ENCODE data around the gene GPBP1.
A peak's percentile ranks its signal among the peaks of the same experiment; 100 is the strongest.
"Not testable (repeated sequence)": the region's sequence is repeated elsewhere in the genome, so short reads cannot be mapped to it uniquely, and the experiment has no call there.

GPBP1 gene

GRCh38 chr5:57173319-57174127 is at the start of gene GPBP1:
GPBP1 (plus strand) TSS chr5:57174059; CDS start chr5:57214131, 40,072 bp downstream.
- Histone ChIP-seq H3K9me3 (ENCODE audit: control insufficient read depth, insufficient read depth, low read length) (no peaks in the 10 kb centered on the region), H3K4me1 (ENCODE audit: insufficient read depth, low read length) (no peaks in the 10 kb centered on the region), H3K9ac (ENCODE audit: low read depth, low read length) (peak within 1 kb of the TSS; percentile 83)

DNA sequence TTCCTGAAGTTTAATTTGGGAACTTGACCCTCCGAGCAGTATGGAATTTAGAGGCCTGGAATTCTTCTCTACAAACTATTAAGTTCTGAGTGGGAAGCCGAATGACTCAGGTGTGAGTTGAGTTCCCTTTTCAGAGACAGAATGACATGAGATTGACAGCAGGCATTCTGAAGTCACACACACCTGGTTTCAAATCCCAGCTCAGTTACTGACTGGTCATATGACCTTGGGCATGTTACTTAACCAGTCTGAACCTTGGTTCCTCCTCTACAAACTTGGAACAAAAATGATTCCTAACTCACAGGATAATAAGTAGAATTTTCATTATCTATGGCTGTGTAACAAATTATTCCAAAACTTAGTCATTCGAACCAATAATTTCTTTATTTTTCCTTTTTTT is 45.5 kb upstream of the GPBP1 start:
- H3K36me3 ChIP-seq (ENCODE audit: insufficient read depth, low read length), result no peaks in the 10 kb centered on the region
- no peaks in the 10 kb centered on the region for H3K4me1 ChIP-seq (ENCODE audit: insufficient read depth, low read length)
- H3K9me3 ChIP-seq (ENCODE audit: control insufficient read depth, insufficient read depth, low read length), result no peaks in the 10 kb centered on the region
- H3K9ac ChIP-seq (ENCODE audit: low read depth, low read length), result no peak overlapping the region

More at GRCh38 chr5:57173319-57174127, at the start of gene GPBP1:
- H3K36me3 ChIP-seq (ENCODE audit: insufficient read depth, low read length), result no peaks in the 10 kb centered on the region

GRCh38 chr5:57133574-57133973 is 40.3 kb upstream of the GPBP1 start:
- H3K4me1 ChIP-seq (ENCODE audit: insufficient read depth, low read length), result no peaks in the 10 kb centered on the region

GRCh38 chr5:57137401-57137800 is 36.5 kb upstream of the GPBP1 start:
- H3K36me3 ChIP-seq (ENCODE audit: insufficient read depth, low read length), result no peaks in the 10 kb centered on the region
- no peak overlapping the region for H3K9ac ChIP-seq (ENCODE audit: low read depth, low read length)
- no peaks in the 10 kb centered on the region for H3K9me3 ChIP-seq (ENCODE audit: control insufficient read depth, insufficient read depth, low read length)
- no peaks in the 10 kb centered on the region for H3K4me1 ChIP-seq (ENCODE audit: insufficient read depth, low read length)

More at GRCh38 chr5:57133574-57133973, 40.3 kb upstream of the GPBP1 start:
- H3K9ac ChIP-seq (ENCODE audit: low read depth, low read length), result no peak overlapping the region
- H3K9me3 ChIP-seq (ENCODE audit: control insufficient read depth, insufficient read depth, low read length), result no peaks in the 10 kb centered on the region
- no peaks in the 10 kb centered on the region for H3K36me3 ChIP-seq (ENCODE audit: insufficient read depth, low read length)

DNA sequence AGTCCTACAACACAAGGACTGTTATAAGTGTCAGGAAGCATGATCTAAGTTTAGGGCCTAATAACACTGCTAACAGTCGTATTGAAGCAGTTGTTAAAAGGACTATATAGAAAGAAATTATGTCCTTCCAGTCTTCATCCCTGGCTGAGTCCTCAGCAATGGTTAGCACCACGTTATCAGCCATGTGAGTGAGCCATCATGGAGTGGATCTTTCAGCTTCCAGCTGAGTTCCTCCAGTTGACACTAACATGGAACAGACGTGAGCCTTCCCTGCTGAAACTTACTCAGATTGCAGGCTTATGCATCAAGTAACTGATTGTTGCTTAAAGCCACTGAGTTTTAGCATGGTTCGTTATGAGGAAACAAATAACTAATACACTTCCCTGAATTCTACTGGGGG is 21.5 kb upstream of the GPBP1 start:
- Histone ChIP-seq H3K36me3 (ENCODE audit: insufficient read depth, low read length) (no peaks in the 10 kb centered on the region), H3K9ac (ENCODE audit: low read depth, low read length) (no peak overlapping the region), H3K4me1 (ENCODE audit: insufficient read depth, low read length) (no peaks in the 10 kb centered on the region), H3K9me3 (ENCODE audit: control insufficient read depth, insufficient read depth, low read length) (0 out of 2 replicates have a peak, but pooled peaks cover 3% of the 10 kb centered on the region)

GRCh38 chr5:57155033-57155432 is 18.8 kb upstream of the GPBP1 start:
- H3K9ac ChIP-seq (ENCODE audit: low read depth, low read length), result no peak overlapping the region
- H3K36me3 ChIP-seq (ENCODE audit: insufficient read depth, low read length), result no peaks in the 10 kb centered on the region
- H3K4me1 ChIP-seq (ENCODE audit: insufficient read depth, low read length), result no peaks in the 10 kb centered on the region
- peaks cover 9% of the 10 kb centered on the region; the same call in 1 of the 2 replicates for H3K9me3 ChIP-seq (ENCODE audit: control insufficient read depth, insufficient read depth, low read length)

DNA sequence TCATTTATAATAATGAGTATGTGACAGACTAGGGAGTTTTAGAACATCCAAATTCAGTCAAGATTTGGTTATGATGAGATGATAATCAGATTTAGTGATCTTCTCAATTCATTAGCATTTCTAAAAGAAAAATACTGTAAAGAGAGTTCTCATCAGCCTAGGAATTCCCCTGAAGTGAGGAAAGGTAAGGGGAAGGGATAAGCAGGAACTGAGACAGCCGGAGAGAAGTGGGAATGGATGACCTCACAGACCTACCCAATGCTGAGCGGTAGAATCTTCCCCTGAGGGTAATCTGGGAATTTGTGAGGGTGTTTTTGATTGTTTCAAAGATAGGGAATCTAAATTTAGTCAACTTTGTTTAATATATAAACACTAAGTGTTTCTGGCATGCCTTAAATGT is 16.7 kb upstream of the GPBP1 start:
- no peaks in the 10 kb centered on the region for H3K36me3 ChIP-seq (ENCODE audit: insufficient read depth, low read length)
- H3K4me1 ChIP-seq (ENCODE audit: insufficient read depth, low read length), result no peaks in the 10 kb centered on the region
- H3K9me3 ChIP-seq (ENCODE audit: control insufficient read depth, insufficient read depth, low read length), result peaks cover 9% of the 10 kb centered on the region; the same call in 1 of the 2 replicates
- H3K9ac ChIP-seq (ENCODE audit: low read depth, low read length), result no peak overlapping the region

DNA sequence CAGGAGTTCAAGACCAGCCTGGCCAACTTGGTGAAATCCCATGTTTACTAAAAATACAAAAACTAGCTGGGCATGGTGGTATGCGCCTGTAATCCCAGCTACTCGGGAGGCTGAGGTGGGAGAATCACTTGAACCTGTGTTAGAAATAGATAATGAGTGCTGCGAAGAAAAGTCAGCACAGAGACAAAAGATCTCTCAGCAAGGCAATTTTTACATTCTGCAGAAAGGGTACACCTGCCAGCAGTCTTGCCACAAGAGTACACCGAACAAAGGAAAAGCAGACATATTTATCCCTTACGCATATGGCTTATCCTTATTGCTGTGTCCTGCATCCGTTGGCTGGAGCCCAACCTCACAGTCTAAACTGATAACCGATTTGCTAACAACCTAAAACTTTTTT is 16.2 kb upstream of the GPBP1 start:
- Histone ChIP-seq H3K36me3 (ENCODE audit: insufficient read depth, low read length) (no peaks in the 10 kb centered on the region), H3K4me1 (ENCODE audit: insufficient read depth, low read length) (no peaks in the 10 kb centered on the region), H3K9ac (ENCODE audit: low read depth, low read length) (no peak overlapping the region), H3K9me3 (ENCODE audit: control insufficient read depth, insufficient read depth, low read length) (peaks cover 9% of the 10 kb centered on the region; the same call in 1 of the 2 replicates)

- H3K4me1 ChIP-seq (ENCODE audit: insufficient read depth, low read length), result no peaks in the 10 kb centered on the region
- no peak overlapping the region for H3K9ac ChIP-seq (ENCODE audit: low read depth, low read length)
- H3K9me3 ChIP-seq (ENCODE audit: control insufficient read depth, insufficient read depth, low read length), result no peaks in the 10 kb centered on the region
- H3K36me3 ChIP-seq (ENCODE audit: insufficient read depth, low read length), result no peaks in the 10 kb centered on the region
These were observed 10.3 kb upstream of the GPBP1 start for GRCh38 chr5:57163553-57164006.

GRCh38 chr5:57164124-57164523 is 9.7 kb upstream of the GPBP1 start:
- no peaks in the 10 kb centered on the region for H3K9me3 ChIP-seq (ENCODE audit: control insufficient read depth, insufficient read depth, low read length)
- H3K4me1 ChIP-seq (ENCODE audit: insufficient read depth, low read length), result no peaks in the 10 kb centered on the region
- H3K36me3 ChIP-seq (ENCODE audit: insufficient read depth, low read length), result no peaks in the 10 kb centered on the region
- no peak overlapping the region for H3K9ac ChIP-seq (ENCODE audit: low read depth, low read length)

- not testable (repeated sequence) for H3K4me1 ChIP-seq (ENCODE audit: insufficient read depth, low read length); H3K9ac ChIP-seq (ENCODE audit: low read depth, low read length); H3K36me3 ChIP-seq (ENCODE audit: insufficient read depth, low read length); H3K9me3 ChIP-seq (ENCODE audit: control insufficient read depth, insufficient read depth, low read length)
These were observed 8.7 kb upstream of the GPBP1 start for GRCh38 chr5:57165171-57165570.

DNA sequence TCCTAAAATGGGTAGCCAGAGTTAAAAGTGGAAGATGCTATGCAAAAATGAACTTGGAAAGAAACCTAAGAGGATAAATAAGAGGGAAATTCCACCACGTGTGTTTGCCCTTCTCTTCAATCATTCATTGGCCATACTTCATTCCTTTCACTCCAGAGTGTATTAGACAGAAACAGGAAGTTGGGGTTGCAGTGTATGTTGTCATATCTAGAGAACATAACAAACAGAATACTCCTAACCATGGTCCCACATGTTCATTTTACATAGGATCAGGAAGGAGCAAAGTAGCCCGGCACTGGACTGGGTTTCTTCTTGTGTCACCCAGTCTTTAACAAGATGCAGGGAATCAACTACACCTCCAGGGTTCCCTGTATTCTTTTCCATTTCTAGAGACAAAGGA is 7.6 kb upstream of the GPBP1 start:
- Histone ChIP-seq H3K4me1 (ENCODE audit: insufficient read depth, low read length) (no peaks in the 10 kb centered on the region), H3K36me3 (ENCODE audit: insufficient read depth, low read length) (no peaks in the 10 kb centered on the region), H3K9ac (ENCODE audit: low read depth, low read length) (no peak overlapping the region), H3K9me3 (ENCODE audit: control insufficient read depth, insufficient read depth, low read length) (no peaks in the 10 kb centered on the region)

- Histone ChIP-seq H3K36me3 (ENCODE audit: insufficient read depth, low read length) (no peaks in the 10 kb centered on the region), H3K9me3 (ENCODE audit: control insufficient read depth, insufficient read depth, low read length) (no peaks in the 10 kb centered on the region), H3K9ac (ENCODE audit: low read depth, low read length) (no peak overlapping the region), H3K4me1 (ENCODE audit: insufficient read depth, low read length) (no peaks in the 10 kb centered on the region)
These were observed 6.7 kb upstream of the GPBP1 start for GRCh38 chr5:57167201-57167600.

- H3K4me1 ChIP-seq (ENCODE audit: insufficient read depth, low read length); H3K9me3 ChIP-seq (ENCODE audit: control insufficient read depth, insufficient read depth, low read length); H3K36me3 ChIP-seq (ENCODE audit: insufficient read depth, low read length); H3K9ac ChIP-seq (ENCODE audit: low read depth, low read length): not testable (repeated sequence)
These were observed 3.7 kb upstream of the GPBP1 start for GRCh38 chr5:57170116-57170515.

- Histone ChIP-seq H3K9me3 (ENCODE audit: control insufficient read depth, insufficient read depth, low read length) (no peaks in the 10 kb centered on the region), H3K36me3 (ENCODE audit: insufficient read depth, low read length) (no peaks in the 10 kb centered on the region), H3K9ac (ENCODE audit: low read depth, low read length) (peak overlapping the region; percentile 83; the same call in 1 of the 2 replicates), H3K4me1 (ENCODE audit: insufficient read depth, low read length) (no peaks in the 10 kb centered on the region)
These were observed 1.9 kb upstream of the GPBP1 start for GRCh38 chr5:57171816-57172465.

Measured in ES-I3 (cell line).